ENCODE results near the gene POLD3. TPM values are rescaled to one million over a fixed set of nuclear protein-coding genes. Genes with fewer than 3 reads are reported as not detected.

Gene POLD3
- total and polyA plus RNA-seq, 10 of the 15 experiments (the other 5 are each of a cell fraction or from before 2014, with no cell fraction given), result 23.8 to 63.7 (median 38.7) TPM

DNA sequence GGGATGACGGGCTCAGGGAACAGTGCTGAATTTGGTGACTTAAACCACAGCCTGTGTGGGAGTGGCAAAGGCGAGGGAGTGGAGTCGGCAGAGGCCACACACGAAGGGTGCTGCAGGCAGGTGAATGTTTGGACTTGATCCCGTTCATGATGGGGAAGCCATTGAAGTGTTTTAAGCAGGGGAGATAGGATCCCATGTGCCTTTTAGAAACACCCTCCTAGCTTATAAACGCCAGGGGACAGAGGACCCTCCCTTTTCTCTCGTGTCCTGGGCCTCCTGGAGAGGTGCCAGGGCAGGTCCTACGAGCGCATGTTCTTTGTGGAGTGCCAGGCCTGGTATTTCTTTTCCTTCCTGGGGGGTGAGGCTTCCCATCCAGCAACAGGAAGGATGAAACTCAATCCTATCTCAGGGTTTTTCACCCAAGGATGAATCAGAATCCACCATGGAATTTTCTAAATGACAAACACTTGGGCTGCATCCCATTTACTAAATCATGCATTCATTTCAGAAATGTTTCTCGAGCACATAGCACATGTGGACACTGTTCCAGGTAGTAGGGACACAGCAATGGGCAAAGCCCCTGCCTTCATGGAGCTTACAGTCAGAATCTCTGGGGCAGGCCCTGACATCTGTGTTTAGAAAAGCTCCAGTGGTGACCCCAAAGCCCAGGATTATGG lies 79.3 kb downstream of the POLD3 start:
- FAIRE-seq (no peak), ATAC-seq (no peak), DNase-seq (ENCODE audit: low read depth, low spot score) (no peak)
- in situ Hi-C loops (cut with MboI) (no loop called here), intact Hi-C loops (cut with micrococcal nuclease; ENCODE audit: unreplicated experiment) (no loop called here)
- Histone ChIP-seq H3K79me2 (ENCODE audit: control insufficient read depth, insufficient read depth, low read length) (no peaks in the 10 kb centered on the region), H3K9me3 (replicated peaks; ENCODE audit: control insufficient read depth, insufficient read depth, low read length) (no peaks in the 10 kb centered on the region), H3K27ac (ENCODE audit: control insufficient read depth, insufficient read depth) (no peak overlapping the region), H4K20me1 (ENCODE audit: control insufficient read depth, insufficient read depth) (no peaks in the 10 kb centered on the region; the same call in 1 of the 2 replicates), H3K4me3 (no peak overlapping the region), H2AFZ (ENCODE audit: control insufficient read depth, low read depth, low read length) (no peak overlapping the region), H3K9ac (ENCODE audit: control insufficient read depth, insufficient read depth, low read length) (no peak overlapping the region), H3K27me3 (replicated peaks in 1 of 2; ENCODE audit: control insufficient read depth in 2 of 2, insufficient read depth in 2 of 2, low read length in 1 of 2) (no peaks in the 10 kb centered on the region), H3K4me2 (ENCODE audit: control insufficient read depth, insufficient read depth) (no peak overlapping the region), H3K36me3 (ENCODE audit: control insufficient read depth in 2 of 2, insufficient read depth in 2 of 2, low read length in 1 of 2) (no peaks in the 10 kb centered on the region), H3K4me1 (ENCODE audit: control insufficient read depth, insufficient read depth, low read length) (no peaks in the 10 kb centered on the region)
- no TSS peak for BruUV-seq (replicated peaks)
- POLR2A ChIA-PET, result no interaction called here
- WGBS (ENCODE audit: insufficient coverage, insufficient replicate concordance, low lambda C conversion rate, missing lambda C conversion rate), result 75% methylated on average over 10 of the region's 10 CpGs
- CTCF ChIA-PET, result no interaction called here
- SMC1A ChIA-PET (ENCODE audit: uncharacterized antibody, unreplicated experiment), result interaction anchor here (1.0 kb wide), 1 partner anchor 10 kb away, joined by 4 read pairs; no protein-coding TSS in a partner anchor
- RAD21 ChIA-PET (ENCODE audit: unreplicated experiment), result no interaction called here
- TF ChIP-seq, protein P1, sequence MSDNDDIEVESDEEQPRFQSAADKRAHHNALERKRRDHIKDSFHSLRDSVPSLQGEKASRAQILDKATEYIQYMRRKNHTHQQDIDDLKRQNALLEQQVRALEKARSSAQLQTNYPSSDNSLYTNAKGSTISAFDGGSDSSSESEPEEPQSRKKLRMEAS (IDR thresholded peaks at IDR 0.05; ENCODE audit: low read depth, low read length), result no peak
- TF ChIP-seq ZNF622 (IDR thresholded peaks at IDR 0.05) (no peak), CBFB (IDR thresholded peaks at IDR 0.05; ENCODE audit: low read depth) (no peak), MEF2A (IDR thresholded peaks at IDR 0.05; ENCODE audit: insufficient read depth, low read depth, low read length) (no peak), HDAC2 (IDR thresholded peaks at IDR 0.05) (no peak), IKZF1 (conservative IDR thresholded peaks at IDR 0.05) (no peak), RAD21 (IDR thresholded peaks at IDR 0.05; ENCODE audit: insufficient read depth, low read depth, low read length) (no peak), NRF1 (conservative IDR thresholded peaks at IDR 0.05; ENCODE audit: low read depth, low read length) (no peak), ZZZ3 (IDR thresholded peaks at IDR 0.05; ENCODE audit: control insufficient read depth, insufficient read length, low read depth) (no peak), FOXK2 (IDR thresholded peaks at IDR 0.05) (no peak), EGR1 (IDR thresholded peaks at IDR 0.05; ENCODE audit: borderline replicate concordance in 1 of 2, low read depth in 2 of 2, low read length in 2 of 2) (no peak), ZSCAN29 (IDR thresholded peaks at IDR 0.05) (no peak), NBN (IDR thresholded peaks at IDR 0.05) (no peak), TARDBP (IDR thresholded peaks at IDR 0.05; ENCODE audit: borderline replicate concordance) (no peak), NFXL1 (IDR thresholded peaks at IDR 0.05; ENCODE audit: borderline replicate concordance) (no peak), NR2F1 (conservative IDR thresholded peaks at IDR 0.05) (no peak), YY1 (IDR thresholded peaks at IDR 0.05; ENCODE audit: low read depth, low read length) (no peak)
- TF ChIP-seq, protein P2, sequence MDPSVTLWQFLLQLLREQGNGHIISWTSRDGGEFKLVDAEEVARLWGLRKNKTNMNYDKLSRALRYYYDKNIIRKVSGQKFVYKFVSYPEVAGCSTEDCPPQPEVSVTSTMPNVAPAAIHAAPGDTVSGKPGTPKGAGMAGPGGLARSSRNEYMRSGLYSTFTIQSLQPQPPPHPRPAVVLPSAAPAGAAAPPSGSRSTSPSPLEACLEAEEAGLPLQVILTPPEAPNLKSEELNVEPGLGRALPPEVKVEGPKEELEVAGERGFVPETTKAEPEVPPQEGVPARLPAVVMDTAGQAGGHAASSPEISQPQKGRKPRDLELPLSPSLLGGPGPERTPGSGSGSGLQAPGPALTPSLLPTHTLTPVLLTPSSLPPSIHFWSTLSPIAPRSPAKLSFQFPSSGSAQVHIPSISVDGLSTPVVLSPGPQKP (IDR thresholded peaks at IDR 0.05; ENCODE audit: low read depth, low read length), result no peak
- TF ChIP-seq, protein P3, sequence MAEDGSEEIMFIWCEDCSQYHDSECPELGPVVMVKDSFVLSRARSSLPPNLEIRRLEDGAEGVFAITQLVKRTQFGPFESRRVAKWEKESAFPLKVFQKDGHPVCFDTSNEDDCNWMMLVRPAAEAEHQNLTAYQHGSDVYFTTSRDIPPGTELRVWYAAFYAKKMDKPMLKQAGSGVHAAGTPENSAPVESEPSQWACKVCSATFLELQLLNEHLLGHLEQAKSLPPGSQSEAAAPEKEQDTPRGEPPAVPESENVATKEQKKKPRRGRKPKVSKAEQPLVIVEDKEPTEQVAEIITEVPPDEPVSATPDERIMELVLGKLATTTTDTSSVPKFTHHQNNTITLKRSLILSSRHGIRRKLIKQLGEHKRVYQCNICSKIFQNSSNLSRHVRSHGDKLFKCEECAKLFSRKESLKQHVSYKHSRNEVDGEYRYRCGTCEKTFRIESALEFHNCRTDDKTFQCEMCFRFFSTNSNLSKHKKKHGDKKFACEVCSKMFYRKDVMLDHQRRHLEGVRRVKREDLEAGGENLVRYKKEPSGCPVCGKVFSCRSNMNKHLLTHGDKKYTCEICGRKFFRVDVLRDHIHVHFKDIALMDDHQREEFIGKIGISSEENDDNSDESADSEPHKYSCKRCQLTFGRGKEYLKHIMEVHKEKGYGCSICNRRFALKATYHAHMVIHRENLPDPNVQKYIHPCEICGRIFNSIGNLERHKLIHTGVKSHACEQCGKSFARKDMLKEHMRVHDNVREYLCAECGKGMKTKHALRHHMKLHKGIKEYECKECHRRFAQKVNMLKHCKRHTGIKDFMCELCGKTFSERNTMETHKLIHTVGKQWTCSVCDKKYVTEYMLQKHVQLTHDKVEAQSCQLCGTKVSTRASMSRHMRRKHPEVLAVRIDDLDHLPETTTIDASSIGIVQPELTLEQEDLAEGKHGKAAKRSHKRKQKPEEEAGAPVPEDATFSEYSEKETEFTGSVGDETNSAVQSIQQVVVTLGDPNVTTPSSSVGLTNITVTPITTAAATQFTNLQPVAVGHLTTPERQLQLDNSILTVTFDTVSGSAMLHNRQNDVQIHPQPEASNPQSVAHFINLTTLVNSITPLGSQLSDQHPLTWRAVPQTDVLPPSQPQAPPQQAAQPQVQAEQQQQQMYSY (CRISPR knock-in tag; IDR thresholded peaks at IDR 0.05), result no peak
- TF ChIP-seq, protein P4, sequence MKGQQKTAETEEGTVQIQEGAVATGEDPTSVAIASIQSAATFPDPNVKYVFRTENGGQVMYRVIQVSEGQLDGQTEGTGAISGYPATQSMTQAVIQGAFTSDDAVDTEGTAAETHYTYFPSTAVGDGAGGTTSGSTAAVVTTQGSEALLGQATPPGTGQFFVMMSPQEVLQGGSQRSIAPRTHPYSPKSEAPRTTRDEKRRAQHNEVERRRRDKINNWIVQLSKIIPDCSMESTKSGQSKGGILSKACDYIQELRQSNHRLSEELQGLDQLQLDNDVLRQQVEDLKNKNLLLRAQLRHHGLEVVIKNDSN (IDR thresholded peaks at IDR 0.05; ENCODE audit: borderline replicate concordance, extremely low read length, insufficient read depth, low read depth, low read length), result no peak
